Tracheal epithelial cell (primary cell): Measurements from ENCODE around the gene FAM117A. TPM values are rescaled to one million over a fixed set of nuclear protein-coding genes. Genes with fewer than 3 reads are reported as not detected.

Source experiments
- total RNA-seq: library from RNA; depleted of rRNA; stranded (reverse); fragments of >200 nt; gene quantifications from 2 replicates; pipeline ENCODE4 v1.2.1, GENCODE V29; 2014

FAM117A gene, protein sequence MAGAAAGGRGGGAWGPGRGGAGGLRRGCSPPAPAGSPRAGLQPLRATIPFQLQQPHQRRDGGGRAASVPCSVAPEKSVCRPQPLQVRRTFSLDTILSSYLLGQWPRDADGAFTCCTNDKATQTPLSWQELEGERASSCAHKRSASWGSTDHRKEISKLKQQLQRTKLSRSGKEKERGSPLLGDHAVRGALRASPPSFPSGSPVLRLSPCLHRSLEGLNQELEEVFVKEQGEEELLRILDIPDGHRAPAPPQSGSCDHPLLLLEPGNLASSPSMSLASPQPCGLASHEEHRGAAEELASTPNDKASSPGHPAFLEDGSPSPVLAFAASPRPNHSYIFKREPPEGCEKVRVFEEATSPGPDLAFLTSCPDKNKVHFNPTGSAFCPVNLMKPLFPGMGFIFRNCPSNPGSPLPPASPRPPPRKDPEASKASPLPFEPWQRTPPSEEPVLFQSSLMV
- 3.9 and 4.3 TPM in 2 replicates for total RNA-seq

DNA sequence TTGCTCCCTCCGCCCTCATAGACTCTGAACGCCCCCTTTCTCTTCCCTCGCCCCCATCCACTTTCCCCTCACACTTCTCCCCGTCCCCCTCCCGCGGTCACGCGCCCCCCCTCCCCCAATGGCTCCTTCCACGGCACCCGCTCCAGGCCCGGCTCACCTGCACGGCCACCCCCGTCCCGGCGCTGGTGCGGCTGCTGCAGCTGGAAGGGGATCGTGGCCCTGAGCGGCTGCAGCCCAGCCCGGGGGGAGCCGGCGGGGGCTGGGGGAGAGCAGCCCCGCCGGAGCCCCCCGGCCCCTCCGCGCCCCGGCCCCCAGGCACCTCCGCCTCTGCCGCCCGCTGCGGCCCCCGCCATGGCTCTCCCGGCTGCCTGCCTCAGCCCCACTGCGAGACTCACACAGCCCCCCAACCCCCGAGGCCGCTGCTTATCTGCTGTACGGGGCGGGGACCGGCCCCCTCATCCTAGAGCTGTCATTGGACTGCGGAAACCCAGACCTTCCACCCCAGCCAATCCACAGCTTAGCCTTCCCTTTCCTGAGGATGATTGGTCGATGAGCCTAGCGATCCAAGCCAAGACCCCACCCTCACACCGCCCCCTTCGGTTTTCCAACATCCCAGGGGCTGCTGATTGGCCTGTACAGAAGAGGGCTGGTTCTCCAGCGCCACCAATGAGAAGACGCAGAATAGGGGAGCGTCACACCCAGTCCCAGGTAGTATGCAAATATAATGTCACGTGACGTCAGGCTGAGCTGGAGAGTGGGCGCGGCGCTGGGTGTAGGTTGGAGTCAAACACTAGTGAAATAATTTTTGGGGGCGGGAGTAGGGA, at the start of gene FAM117A:
FAM117A (minus strand) TSS at position 397 of the 824 bp plus-strand sequence; CDS start at position 353, 44 bp downstream.

DNA sequence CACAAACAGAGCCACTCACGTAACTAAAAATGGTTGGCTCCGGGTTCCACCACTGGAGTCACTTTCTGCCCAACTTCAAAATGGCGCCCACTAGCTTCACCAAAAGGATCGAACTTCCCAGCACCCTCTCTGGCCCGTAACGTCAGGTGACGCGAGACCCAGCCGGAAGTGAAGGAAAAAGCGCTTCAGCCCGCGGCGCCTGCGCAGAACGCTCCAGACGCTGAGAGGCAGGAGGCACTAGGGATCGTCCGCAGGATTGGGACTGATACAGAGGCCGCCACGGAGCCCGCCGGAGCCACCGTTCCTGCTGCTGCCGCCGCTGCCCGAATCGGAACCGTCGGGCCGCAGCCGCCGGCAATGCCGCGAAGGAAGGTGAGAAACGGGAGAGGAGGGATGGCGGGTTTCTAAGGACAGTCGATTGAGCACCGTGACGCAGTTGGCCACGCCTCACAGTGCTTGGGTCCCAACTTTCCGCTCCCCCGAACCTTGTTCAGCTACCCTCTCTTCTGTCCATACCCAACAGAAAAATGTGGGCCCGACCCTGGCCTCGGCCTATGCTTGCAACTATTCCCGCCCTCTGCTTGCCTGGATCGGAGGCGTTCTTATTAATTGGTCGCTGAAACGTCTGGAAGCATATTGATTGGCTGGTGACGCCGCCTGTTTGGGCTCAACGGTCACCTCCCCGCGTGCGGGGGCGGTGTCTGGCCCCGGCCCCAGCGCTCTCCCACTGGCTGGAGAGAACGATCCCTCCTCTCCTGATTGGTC, 24.7 kb upstream of the FAM117A start, which contains the start of gene KAT7:
KAT7 (plus strand) TSS at position 204 of the 765 bp plus-strand sequence; CDS start at position 358, 154 bp downstream.

DNA sequence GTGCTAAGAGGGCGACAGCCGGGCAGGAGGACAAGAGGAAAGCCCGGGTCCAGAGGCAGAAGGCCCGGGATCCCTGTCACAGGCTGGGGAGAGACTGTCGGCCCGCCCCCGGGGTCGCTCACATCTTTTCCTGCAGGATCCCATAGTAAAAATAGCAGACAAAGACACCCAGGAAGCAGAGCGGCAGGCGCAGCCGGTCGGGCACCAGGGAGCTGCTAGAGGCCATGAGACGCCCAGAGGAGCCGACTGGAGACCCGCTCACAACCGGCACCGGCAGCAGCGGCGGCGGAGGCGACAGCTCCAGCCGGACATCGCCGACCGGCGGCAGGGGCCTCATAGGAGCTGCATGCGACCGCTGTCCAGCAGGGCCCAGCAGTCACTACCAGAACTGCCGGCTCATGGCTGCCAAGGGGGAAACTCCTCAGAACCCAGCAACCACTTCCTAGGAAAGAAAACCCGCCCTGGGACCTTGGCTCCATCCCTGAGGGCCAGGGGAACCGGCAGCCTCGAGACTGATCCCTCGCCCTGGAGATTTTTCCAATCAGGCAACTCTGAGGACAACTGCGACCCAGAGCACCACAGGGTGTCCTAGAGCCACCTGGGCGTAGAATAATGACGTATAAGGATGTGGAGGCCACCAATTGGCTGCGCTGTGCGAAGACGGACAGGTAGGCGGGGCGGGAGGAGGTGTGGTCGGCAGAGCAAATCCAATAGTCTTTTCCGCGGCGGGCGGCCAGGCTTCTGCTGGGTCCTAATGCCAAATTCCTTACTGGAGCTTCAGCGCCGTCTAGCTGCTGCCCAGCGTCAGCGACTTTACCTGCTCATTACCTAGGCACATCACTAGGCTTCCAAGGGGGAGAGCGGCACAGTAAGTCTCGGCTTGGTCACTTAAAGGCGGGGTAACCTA, 56.1 kb downstream of the FAM117A start, which contains the start of gene SLC35B1:
SLC35B1 (minus strand) TSS at position 357 of the 907 bp plus-strand sequence; CDS start at position 226, 131 bp downstream.

DNA sequence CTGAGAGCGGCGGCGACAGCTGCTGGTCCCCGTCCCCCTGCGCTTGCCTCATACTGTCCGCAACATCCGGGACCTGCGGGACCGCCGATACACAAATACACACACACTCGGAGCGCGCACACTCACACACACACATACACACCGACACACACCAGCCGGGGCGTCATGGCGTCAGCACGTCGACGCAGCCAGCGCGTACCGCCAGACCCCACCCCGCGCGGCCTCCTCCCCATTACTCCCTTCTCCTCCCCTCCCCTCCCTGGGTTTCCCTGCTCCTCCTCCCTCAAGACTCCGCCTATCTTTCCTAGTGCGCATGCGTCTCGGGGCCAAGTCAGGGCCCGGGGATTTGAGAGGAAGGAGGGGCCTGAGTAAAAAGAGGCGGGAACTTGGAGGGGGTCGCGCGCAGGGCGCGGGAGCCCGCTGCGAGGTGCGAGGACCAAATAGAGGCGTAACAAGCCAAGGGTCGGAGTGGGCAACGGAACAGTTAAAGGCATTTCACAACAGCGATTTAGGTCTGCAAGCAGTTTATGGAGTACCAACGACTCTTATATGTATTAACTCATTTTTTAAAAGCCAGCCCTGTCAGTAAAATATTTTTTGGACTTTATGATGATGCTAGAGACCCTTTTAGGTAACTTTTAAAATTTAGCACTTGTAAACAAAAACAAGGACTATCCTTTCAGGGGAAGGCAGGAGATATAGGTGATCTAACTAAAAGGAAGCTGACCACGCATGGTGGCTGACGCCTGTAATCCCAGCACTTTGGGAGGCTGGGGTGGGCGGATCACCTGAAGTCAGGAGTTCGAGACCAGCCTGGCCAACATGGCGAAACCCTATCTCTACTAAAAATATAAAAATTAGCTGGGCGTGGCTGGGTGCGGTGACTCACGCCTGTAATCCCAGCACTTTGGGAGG, 85.7 kb downstream of the FAM117A start, which contains the start of gene SPOP:
SPOP (minus strand) TSS at position 165 of the 915 bp plus-strand sequence. CDS start 55,287 bp downstream, outside the sequence.

Other genes starting within 250 kb of the FAM117A start
- under 0.01 TPM in 1 of 2 replicates, not detected in the other for gene NXPH3, start 188.3 kb downstream of the FAM117A start, total RNA-seq
- gene SPOP, start 86.0 kb downstream of the FAM117A start, total RNA-seq: 34.7 and 36.2 TPM in 2 replicates
- 48.0 and 51.8 TPM in 2 replicates for gene SLC35B1, start 56.2 kb downstream of the FAM117A start, total RNA-seq
- 20.5 and 27.5 TPM in 2 replicates for gene KAT7, start 24.6 kb upstream of the FAM117A start, total RNA-seq
- not detected in 2 replicates for gene TAC4, start 83.9 kb upstream of the FAM117A start, total RNA-seq
- not detected in 2 replicates for gene DLX4, start 205.1 kb upstream of the FAM117A start, total RNA-seq
- gene DLX3, start 231.1 kb upstream of the FAM117A start, total RNA-seq: under 0.01 TPM in 1 of 2 replicates, not detected in the other